HCT116 (cell line): ENCODE results near the gene STAP2. TPM values are rescaled to one million over a fixed set of nuclear protein-coding genes. Genes with fewer than 3 reads are reported as not detected.
"Not testable (repeated sequence)": the region's sequence is repeated elsewhere in the genome, so short reads cannot be mapped to it uniquely, and the experiment has no call there.

Experiments used
- ATAC-seq: fragments of 200-7000 bp; cut with Tn5 transposase; 2 replicates; pipeline ENCODE4 v1.9.1; 2020; ENCODE audit warnings: mild to moderate bottlenecking, moderate library complexity
- BruUV-seq: library from RNA; stranded (reverse); fragments of 400-500 nt; replicated peaks from 2 replicates; lab custom pipeline; 2021; lab: Mats Ljungman, UMichigan
- CTCF ChIA-PET: fragments of 300-600 bp; sonication (Branson Sonifier 250); formaldehyde crosslinking; loops from one replicate; lab custom pipeline; 2021; ENCODE audit warnings: antibody characterized with exemption; lab: Charles Lee
- POLR2A ChIA-PET: fragments of 300-600, 350-600 bp; sonication (Branson Sonifier 250); formaldehyde crosslinking; loops from one replicate; lab custom pipeline; 2021; ENCODE audit warnings: antibody characterized with exemption; lab: Charles Lee
- RAD21 ChIA-PET, 2 experiments: fragments of 300-600 bp; sonication (Branson Sonifier 250); formaldehyde crosslinking; loops; one replicate each; lab custom pipeline; 2023; ENCODE audit warnings: low total read pairs in 2 of 2; ENCODE audit not compliant: uncharacterized antibody in 2 of 2, unreplicated experiment in 2 of 2, low non-redundant PET in 1 of 2; lab: Charles Lee
- DNase-seq: peaks from one replicate; pipeline ENCODE4 v3.0.0-alpha.2; 2010; ENCODE audit warnings: low read depth, low spot score
- H2AFZ ChIP-seq: fragments of 200-600 bp; shearing (Covaris generic), sonication (generic); 2 replicates; pipeline ENCODE4 v1.6.1; 2017; ENCODE audit warnings: low read depth, mixed run types, mixed read lengths, antibody characterized with exemption, low read length; ENCODE audit not compliant: poor library complexity, severe bottlenecking
- H3K27ac ChIP-seq: 2 replicates; pipeline ENCODE4 v1.5.1; 2012; ENCODE audit warnings: low read depth, low read length
- H3K27me3 ChIP-seq: fragments of 200-600 bp; sonication (generic); 2 replicates; pipeline ENCODE4 v1.6.1; 2016; ENCODE audit warnings: mixed run types, low read length, mixed read lengths; ENCODE audit not compliant: insufficient read depth
- H3K36me3 ChIP-seq, 2 experiments: fragments of 200-500 bp in 1 of 2; fragments of 200-600 bp in 1 of 2; sonication (Bioruptor generic) in 1 of 2; sonication (generic) in 1 of 2; 2 replicates each; pipeline versions ENCODE4 v1.5.1 to v1.6.1; 2014 to 2016; ENCODE audit warnings: low read length in 2 of 2, inconsistent platforms in 1 of 2, mixed read lengths in 1 of 2, mixed run types in 1 of 2; ENCODE audit not compliant: insufficient read depth in 2 of 2, control insufficient read depth in 1 of 2
- H3K4me1 ChIP-seq, 2 experiments: fragments of 200-600 bp in 1 of 2; sonication (generic) in 1 of 2; 2 replicates each; pipeline versions ENCODE4 v1.5.1 to v1.6.1; 2012 to 2017; ENCODE audit warnings: low read length in 2 of 2, inconsistent platforms in 1 of 2, mild to moderate bottlenecking in 1 of 2, mixed read lengths in 1 of 2, mixed run types in 1 of 2, moderate library complexity in 1 of 2; ENCODE audit not compliant: insufficient read depth in 2 of 2, control insufficient read depth in 1 of 2
- H3K4me2 ChIP-seq: fragments of 200-600 bp; sonication (generic); 2 replicates; pipeline ENCODE4 v1.6.1; 2017; ENCODE audit warnings: mixed run types, low read length, mixed read lengths
- H3K4me3 ChIP-seq, 2 experiments: fragments of 200-600 bp in 1 of 2; sonication (generic) in 1 of 2; replicated peaks in 1 of 2; 2 replicates each; pipeline ENCODE4 v1.5.1; 2011 to 2016; ENCODE audit warnings: low read length in 2 of 2, control low read depth in 1 of 2, low read depth in 1 of 2, mild to moderate bottlenecking in 1 of 2, mixed read lengths in 1 of 2, mixed run types in 1 of 2
- H3K79me2 ChIP-seq: fragments of 200-600 bp; sonication (generic); 2 replicates; pipeline ENCODE4 v1.6.1; 2017; ENCODE audit warnings: mild to moderate bottlenecking, mixed run types, low read length, moderate library complexity, mixed read lengths; ENCODE audit not compliant: insufficient read depth
- H3K9ac ChIP-seq: fragments of 200-600 bp; sonication (generic); 2 replicates; pipeline ENCODE4 v1.6.1; 2016; ENCODE audit warnings: low read length, mixed read lengths
- H3K9me2 ChIP-seq: fragments of 200-600 bp; sonication (generic), shearing (Covaris generic); 2 replicates; pipeline ENCODE4 v1.6.1; 2017; ENCODE audit warnings: mixed run types, mild to moderate bottlenecking, moderate library complexity; ENCODE audit not compliant: insufficient read depth
- H3K9me3 ChIP-seq, 2 experiments: fragments of 200-500 bp in 1 of 2; fragments of 200-600 bp in 1 of 2; sonication (Bioruptor generic) in 1 of 2; sonication (generic) in 1 of 2; 2 replicates each; pipeline ENCODE4 v1.6.1; 2014 to 2017; ENCODE audit warnings: low read length in 2 of 2, mixed read lengths in 2 of 2, inconsistent platforms in 1 of 2, low read depth in 1 of 2, mild to moderate bottlenecking in 1 of 2, mixed run types in 1 of 2, moderate library complexity in 1 of 2; ENCODE audit not compliant: control insufficient read depth in 1 of 2, insufficient read depth in 1 of 2
- H4K20me1 ChIP-seq: fragments of 200-600 bp; sonication (generic), shearing (Covaris generic); 2 replicates; pipeline ENCODE4 v1.6.1; 2017; ENCODE audit warnings: mixed run types, mild to moderate bottlenecking, moderate library complexity; ENCODE audit not compliant: insufficient read depth
- CBX3 ChIP-seq: IDR thresholded peaks from 2 replicates; pipeline ENCODE4 v1.6.1; 2012; ENCODE audit warnings: low read depth
- CEBPB ChIP-seq: IDR thresholded peaks from 2 replicates; pipeline ENCODE4 v1.6.1; 2012; ENCODE audit warnings: low read depth
- ELF1 ChIP-seq: IDR thresholded peaks from 2 replicates; pipeline ENCODE4 v1.6.1; 2012; ENCODE audit warnings: low read depth, borderline replicate concordance
- EZH2 ChIP-seq: fragments of 200-600 bp; sonication (generic); IDR thresholded peaks from 2 replicates; pipeline ENCODE4 v1.6.1; 2017; ENCODE audit warnings: antibody characterized with exemption, mixed run types
- EZH2phosphoT487 ChIP-seq: fragments of 200-600 bp; IDR thresholded peaks from 2 replicates; pipeline ENCODE4 v1.6.1; 2018; ENCODE audit warnings: antibody characterized with exemption, borderline replicate concordance
- JUND ChIP-seq: IDR thresholded peaks from 2 replicates; pipeline ENCODE4 v1.6.1; 2012
- POLR2A ChIP-seq: IDR thresholded peaks from 2 replicates; pipeline ENCODE4 v1.7.0; 2011; ENCODE audit warnings: borderline replicate concordance; ENCODE audit not compliant: insufficient read depth, insufficient read length; ENCODE audit errors: extremely low read depth
- POLR2AphosphoS5 ChIP-seq: IDR thresholded peaks from 2 replicates; pipeline ENCODE4 v1.6.1; 2011; ENCODE audit warnings: mild to moderate bottlenecking, low read depth, low read length, moderate library complexity
- SIN3A ChIP-seq: IDR thresholded peaks from 2 replicates; pipeline ENCODE4 v1.6.1; 2012; ENCODE audit warnings: low read depth
- TCF7L2 ChIP-seq: IDR thresholded peaks from 2 replicates; pipeline ENCODE4 v1.7.0; 2011; ENCODE audit warnings: borderline replicate concordance, inconsistent platforms; ENCODE audit not compliant: insufficient read depth, insufficient read length; ENCODE audit errors: extremely low read depth
- ZNF274 ChIP-seq: fragments of 200-500 bp; sonication (Bioruptor generic); IDR thresholded peaks from 2 replicates; pipeline ENCODE4 v1.6.1; 2014; ENCODE audit warnings: mild to moderate bottlenecking, low read depth, low read length, inconsistent platforms
- intact Hi-C: fragments of 100-400 bp; cut with micrococcal nuclease; formaldehyde crosslinking; loops from 2 replicates; pipeline ENCODE4 v1.10.0; 2022
- total RNA-seq: library from RNA; stranded (reverse); gene quantifications from one replicate; pipeline ENCODE4 v1.2.1, GENCODE V29; 2021; ENCODE audit not compliant: unreplicated experiment
- TF ChIP-seq, protein P1 (sequence below), 3 experiments: fragments of 200-600 bp in 1 of 3; sonication (generic) in 1 of 3; IDR thresholded peaks in 2 of 3; conservative IDR thresholded peaks in 1 of 3; 2 replicates each; pipeline ENCODE4 v1.5.1; 2012 to 2017; ENCODE audit warnings: low read depth in 2 of 3, low read length in 2 of 3, antibody characterized with exemption in 1 of 3, borderline replicate concordance in 1 of 3, control low read depth in 1 of 3, mild to moderate bottlenecking in 1 of 3, mixed read lengths in 1 of 3, mixed run types in 1 of 3, moderate library complexity in 1 of 3; ENCODE audit not compliant: insufficient read depth in 1 of 3
- TF ChIP-seq, protein P2 (sequence below): IDR thresholded peaks from 2 replicates; pipeline ENCODE4 v1.6.1; 2012
- TF ChIP-seq, protein P3 (sequence below): IDR thresholded peaks from 2 replicates; pipeline ENCODE4 v1.6.1; 2012; ENCODE audit warnings: low read depth

The STAP2 gene
- total RNA-seq, 1 experiment from 2014 or later, result 2.1 TPM

DNA sequence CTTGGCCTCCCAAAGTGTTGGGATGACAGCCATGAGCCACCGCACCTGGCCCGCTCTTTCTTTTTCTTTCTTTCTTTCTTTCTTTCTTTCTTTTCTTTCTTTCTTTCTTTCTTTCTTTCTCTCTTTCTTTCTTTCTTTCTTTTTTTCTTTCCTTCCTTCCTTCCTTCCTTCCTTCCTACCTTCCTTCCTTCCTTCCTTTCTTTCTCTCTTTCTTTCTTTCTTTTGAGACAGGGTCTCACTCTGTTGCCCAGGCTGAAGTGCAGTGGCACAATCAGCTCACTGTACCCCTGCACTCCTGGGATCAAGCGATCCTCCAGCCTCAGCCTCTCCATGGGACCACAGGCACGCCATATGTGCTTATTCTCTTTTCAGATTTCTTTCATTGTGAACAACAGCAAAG lies 52.5 kb downstream of the STAP2 start:
- H3K27ac ChIP-seq, H3K9me2 ChIP-seq, H4K20me1 ChIP-seq, H2AFZ ChIP-seq, H3K9me3 ChIP-seq, H3K36me3 ChIP-seq, RAD21 ChIA-PET, POLR2A ChIA-PET, BruUV-seq, intact Hi-C loops, DNase-seq, H3K27me3 ChIP-seq, H3K79me2 ChIP-seq, CTCF ChIA-PET, H3K4me3 ChIP-seq, H3K4me2 ChIP-seq, ATAC-seq, H3K9ac ChIP-seq: not testable (repeated sequence)
- H3K4me1 ChIP-seq, result peaks cover 12 to 28% of the 10 kb centered on the region in 2 experiments; a peak in 3 of 4 replicates

DNA sequence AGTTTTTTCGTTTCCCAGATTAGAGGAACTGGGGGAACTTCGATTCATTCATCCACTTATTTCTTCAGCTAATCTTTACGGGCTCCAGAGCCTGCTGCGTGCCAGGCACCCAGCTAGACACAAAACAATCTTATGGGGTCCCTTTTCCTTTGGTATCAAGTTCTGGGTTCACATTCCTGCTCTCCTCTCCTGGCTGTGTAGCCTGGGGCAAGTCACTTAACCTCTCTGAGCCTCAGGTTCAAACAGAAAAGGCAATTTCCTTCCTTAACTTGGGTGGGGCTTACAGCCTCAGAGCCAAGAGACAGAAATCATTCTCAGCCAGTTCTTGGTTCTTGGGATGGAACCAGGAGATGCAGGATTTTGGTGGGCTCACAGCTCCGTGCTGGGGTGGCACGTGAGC lies 53.7 kb downstream of the STAP2 start:
- H3K4me1 ChIP-seq, result peaks cover 12 to 38% of the 10 kb centered on the region in 2 experiments; a peak in 3 of 4 replicates
- no TSS peak for BruUV-seq
- no peaks in the 10 kb centered on the region for H4K20me1 ChIP-seq
- CTCF ChIA-PET, result interaction anchor here (1.4 kb wide), 1 partner anchor 18 kb away, joined by 6 read pairs; no protein-coding TSS in a partner anchor
- no peak overlapping the region for H3K9ac ChIP-seq
- POLR2A ChIA-PET, result no interaction called here
- peak overlapping the region; percentile 16 to 35; a peak in 3 of 4 replicates for H3K4me3 ChIP-seq
- DNase-seq, result no peak
- no peaks in the 10 kb centered on the region for H3K79me2 ChIP-seq
- no peaks in the 10 kb centered on the region for H3K27me3 ChIP-seq
- H3K4me2 ChIP-seq, result peak overlapping the region; percentile 63
- H3K9me3 ChIP-seq, result no peaks in the 10 kb centered on the region
- H3K36me3 ChIP-seq, result no peaks in the 10 kb centered on the region
- no peaks in the 10 kb centered on the region for H3K9me2 ChIP-seq
- no peak overlapping the region for H3K27ac ChIP-seq
- no peak for TF ChIP-seq EZH2phosphoT487
- TF ChIP-seq TCF7L2, result no peak
- TF ChIP-seq, protein P1, sequence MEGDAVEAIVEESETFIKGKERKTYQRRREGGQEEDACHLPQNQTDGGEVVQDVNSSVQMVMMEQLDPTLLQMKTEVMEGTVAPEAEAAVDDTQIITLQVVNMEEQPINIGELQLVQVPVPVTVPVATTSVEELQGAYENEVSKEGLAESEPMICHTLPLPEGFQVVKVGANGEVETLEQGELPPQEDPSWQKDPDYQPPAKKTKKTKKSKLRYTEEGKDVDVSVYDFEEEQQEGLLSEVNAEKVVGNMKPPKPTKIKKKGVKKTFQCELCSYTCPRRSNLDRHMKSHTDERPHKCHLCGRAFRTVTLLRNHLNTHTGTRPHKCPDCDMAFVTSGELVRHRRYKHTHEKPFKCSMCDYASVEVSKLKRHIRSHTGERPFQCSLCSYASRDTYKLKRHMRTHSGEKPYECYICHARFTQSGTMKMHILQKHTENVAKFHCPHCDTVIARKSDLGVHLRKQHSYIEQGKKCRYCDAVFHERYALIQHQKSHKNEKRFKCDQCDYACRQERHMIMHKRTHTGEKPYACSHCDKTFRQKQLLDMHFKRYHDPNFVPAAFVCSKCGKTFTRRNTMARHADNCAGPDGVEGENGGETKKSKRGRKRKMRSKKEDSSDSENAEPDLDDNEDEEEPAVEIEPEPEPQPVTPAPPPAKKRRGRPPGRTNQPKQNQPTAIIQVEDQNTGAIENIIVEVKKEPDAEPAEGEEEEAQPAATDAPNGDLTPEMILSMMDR (IDR thresholded peaks at IDR 0.05 in 2 of 3, conservative IDR thresholded peaks at IDR 0.05 in 1 of 3; ENCODE audit: borderline replicate concordance in 1 of 3, insufficient read depth in 1 of 3, low read depth in 2 of 3, low read length in 2 of 3), result no peak
- no peak for TF ChIP-seq JUND
- TF ChIP-seq POLR2AphosphoS5, result no peak
- no peak for TF ChIP-seq POLR2A
- no peak for TF ChIP-seq EZH2
- TF ChIP-seq, protein P2, sequence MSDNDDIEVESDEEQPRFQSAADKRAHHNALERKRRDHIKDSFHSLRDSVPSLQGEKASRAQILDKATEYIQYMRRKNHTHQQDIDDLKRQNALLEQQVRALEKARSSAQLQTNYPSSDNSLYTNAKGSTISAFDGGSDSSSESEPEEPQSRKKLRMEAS, result no peak
- TF ChIP-seq, protein P3, sequence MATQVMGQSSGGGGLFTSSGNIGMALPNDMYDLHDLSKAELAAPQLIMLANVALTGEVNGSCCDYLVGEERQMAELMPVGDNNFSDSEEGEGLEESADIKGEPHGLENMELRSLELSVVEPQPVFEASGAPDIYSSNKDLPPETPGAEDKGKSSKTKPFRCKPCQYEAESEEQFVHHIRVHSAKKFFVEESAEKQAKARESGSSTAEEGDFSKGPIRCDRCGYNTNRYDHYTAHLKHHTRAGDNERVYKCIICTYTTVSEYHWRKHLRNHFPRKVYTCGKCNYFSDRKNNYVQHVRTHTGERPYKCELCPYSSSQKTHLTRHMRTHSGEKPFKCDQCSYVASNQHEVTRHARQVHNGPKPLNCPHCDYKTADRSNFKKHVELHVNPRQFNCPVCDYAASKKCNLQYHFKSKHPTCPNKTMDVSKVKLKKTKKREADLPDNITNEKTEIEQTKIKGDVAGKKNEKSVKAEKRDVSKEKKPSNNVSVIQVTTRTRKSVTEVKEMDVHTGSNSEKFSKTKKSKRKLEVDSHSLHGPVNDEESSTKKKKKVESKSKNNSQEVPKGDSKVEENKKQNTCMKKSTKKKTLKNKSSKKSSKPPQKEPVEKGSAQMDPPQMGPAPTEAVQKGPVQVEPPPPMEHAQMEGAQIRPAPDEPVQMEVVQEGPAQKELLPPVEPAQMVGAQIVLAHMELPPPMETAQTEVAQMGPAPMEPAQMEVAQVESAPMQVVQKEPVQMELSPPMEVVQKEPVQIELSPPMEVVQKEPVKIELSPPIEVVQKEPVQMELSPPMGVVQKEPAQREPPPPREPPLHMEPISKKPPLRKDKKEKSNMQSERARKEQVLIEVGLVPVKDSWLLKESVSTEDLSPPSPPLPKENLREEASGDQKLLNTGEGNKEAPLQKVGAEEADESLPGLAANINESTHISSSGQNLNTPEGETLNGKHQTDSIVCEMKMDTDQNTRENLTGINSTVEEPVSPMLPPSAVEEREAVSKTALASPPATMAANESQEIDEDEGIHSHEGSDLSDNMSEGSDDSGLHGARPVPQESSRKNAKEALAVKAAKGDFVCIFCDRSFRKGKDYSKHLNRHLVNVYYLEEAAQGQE, result no peak
- no peak for TF ChIP-seq CBX3
- no peak for TF ChIP-seq ZNF274
- no peak for TF ChIP-seq SIN3A
- no peak for TF ChIP-seq ELF1
- TF ChIP-seq CEBPB, result no peak
- peak overlapping the region; percentile 6 for H2AFZ ChIP-seq
- RAD21 ChIA-PET, result no interaction called here
- no peak for ATAC-seq
- intact Hi-C loops, result no loop called here
